GM18868 (cell line): ENCODE data around the gene ATXN7L2.

Experiments
- ATAC-seq: cut with Tn5 transposase; IDR thresholded peaks from one replicate; pipeline ENCODE4 v1.9.1; 2021; ENCODE audit warnings: mild to moderate bottlenecking, moderate library complexity; ENCODE audit not compliant: unreplicated experiment

ATXN7L2 gene

GRCh38 chr1:109474697-109475096 is 9.0 kb upstream of the ATXN7L2 start:
- no peak for ATAC-seq

DNA sequence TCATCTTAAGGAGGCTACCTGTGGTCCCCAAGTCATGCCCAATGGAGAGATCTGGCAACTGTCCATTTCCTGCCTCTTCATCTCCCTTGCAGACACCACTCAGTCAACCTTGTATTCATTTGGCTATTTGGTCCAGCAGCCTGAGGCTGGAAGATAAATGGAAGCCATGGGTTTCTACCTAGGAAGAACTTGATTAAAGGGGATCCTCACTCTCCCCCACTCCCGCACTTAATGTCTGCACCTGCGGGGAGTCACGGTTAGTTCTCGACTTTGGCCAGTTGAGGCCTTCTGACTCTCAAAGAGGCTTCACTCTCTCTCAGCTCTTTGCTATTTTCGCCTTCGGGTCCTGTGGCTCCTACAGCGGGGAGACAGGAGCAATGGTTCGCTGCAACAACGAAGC is 8.4 kb upstream of the ATXN7L2 start:
- no peak for ATAC-seq

DNA sequence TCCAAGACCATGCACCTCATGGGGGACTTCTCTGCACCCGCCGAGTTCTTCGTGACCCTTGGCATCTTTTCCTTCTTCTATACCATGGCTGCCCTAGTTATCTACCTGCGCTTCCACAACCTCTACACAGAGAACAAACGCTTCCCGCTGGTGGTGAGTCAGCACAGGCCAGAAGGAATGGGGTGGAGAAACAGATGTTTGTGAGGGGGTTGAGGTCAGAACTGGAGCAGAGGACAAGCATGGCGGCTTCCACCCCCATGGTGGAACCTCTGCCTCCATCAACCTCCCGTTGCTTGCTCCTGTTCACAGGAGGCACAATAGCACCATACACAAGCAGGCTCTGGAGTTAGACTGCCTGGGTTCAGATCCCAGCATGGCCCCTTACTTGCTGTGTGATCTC is 6.9 kb upstream of the ATXN7L2 start:
- no peak for ATAC-seq

- ATAC-seq: no peak
Measured at GRCh38 chr1:109477821-109478220, 5.9 kb upstream of the ATXN7L2 start.

DNA sequence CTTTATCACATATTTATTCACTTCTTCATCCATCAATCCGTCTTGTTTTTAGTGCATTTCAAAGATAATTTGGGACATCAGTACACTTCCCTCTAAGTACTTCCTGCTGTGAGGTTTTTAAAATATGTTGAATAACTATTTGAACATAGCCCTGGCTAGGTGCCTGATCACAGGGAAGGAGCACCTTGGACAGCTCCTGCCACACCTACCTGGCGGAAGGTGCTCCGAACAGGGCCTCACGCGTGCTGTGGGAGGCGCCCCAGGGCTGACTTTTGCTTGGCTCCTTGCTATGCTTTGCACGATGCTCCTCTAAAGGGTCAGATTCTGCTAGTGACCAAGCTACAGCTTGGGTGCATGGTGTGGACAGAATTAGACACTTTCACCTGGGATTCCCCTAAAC is 4.9 kb upstream of the ATXN7L2 start:
- ATAC-seq: no peak

- no peak for ATAC-seq
Measured at GRCh38 chr1:109479311-109479710, 4.4 kb upstream of the ATXN7L2 start.

GRCh38 chr1:109479901-109480300 is 3.8 kb upstream of the ATXN7L2 start:
- ATAC-seq: no peak

DNA sequence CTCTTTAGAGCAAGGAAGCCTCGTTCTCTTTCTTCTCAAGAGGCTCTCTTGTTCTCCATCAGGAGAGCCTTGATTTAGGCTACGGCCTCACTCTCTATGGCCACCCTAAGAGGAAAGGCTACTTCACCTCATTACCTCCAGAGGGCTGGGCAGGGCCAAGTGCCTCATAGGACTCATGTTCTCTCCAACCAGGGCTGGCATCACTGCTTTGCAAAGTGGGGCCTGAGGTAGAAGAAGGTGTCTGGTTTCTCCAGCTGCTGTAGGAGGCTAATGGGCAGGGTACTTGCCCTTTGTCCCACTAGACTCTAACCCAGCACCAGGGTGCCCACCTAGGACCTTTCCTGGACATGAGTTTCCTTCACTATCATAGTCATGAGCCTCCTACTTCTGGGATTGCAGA is 2.1 kb upstream of the ATXN7L2 start:
- no peak for ATAC-seq

DNA sequence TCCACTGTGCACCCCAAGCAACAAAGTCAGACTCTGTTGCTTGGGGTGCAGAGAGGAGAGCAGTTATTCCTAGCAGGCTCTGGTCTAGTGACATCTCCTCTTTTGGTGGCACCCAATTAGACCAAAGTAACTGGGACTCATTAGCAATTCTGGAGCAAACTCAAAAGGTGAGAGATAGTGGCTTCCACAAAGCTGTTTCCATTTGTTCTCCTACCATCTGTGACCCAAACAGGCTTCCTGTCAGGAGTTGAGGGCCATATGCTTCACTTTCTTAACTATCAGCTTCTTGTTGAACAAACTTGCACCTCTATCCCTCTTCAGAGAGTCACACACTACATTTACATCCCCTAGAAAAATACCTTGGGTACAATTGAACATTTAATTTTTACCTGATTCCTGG is 1.5 kb upstream of the ATXN7L2 start:
- ATAC-seq: no peak

GRCh38 chr1:109482791-109483671 is 674 bp upstream of the ATXN7L2 start:
- peak; percentile 26 for ATAC-seq

- ATAC-seq: no peak
Measured at GRCh38 chr1:109484519-109484975, 842 bp downstream of the ATXN7L2 start.

- ATAC-seq: no peak
Measured at GRCh38 chr1:109485001-109485400, 1.3 kb downstream of the ATXN7L2 start.

- ATAC-seq: no peak
Measured at GRCh38 chr1:109487261-109487660, 3.6 kb downstream of the ATXN7L2 start.

DNA sequence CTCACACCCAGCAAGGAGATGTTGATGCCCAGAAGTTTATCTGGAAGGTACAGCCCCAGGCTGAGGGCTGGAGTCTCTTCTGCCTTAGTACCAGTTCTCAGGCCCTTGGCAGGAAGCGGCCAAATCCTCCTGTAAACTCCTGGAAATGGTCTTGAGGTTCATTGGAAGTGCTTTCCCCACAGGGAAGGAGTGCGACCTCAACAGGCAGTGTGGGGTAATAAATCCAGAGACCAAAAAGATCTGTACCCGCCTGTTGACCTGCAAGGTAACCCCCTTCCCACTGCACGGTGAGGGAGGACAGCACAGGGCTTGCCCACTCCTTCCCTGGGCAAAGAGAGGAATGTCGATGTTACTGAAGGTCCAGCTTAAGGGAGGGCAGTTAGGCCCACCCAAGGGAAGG is 4.5 kb downstream of the ATXN7L2 start:
- no peak for ATAC-seq

DNA sequence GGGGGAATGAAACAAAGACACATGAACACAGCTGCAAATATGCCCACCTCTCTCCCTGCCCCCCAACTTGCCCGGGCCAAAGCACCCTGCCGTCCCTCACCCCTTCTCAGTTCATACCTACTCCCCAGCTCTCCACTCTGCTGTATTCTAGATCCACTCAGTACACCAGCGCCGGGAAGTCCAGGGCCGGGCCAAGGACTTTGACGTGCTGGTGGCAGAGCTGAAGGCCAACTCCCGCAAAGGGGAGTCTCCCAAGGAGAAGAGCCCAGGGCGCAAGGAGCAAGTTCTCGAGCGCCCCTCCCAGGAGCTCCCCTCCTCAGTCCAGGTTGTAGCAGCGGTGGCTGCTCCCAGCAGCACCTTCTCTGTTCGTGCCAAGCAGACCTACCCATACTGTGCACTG is 5.0 kb downstream of the ATXN7L2 start:
- no peak for ATAC-seq

DNA sequence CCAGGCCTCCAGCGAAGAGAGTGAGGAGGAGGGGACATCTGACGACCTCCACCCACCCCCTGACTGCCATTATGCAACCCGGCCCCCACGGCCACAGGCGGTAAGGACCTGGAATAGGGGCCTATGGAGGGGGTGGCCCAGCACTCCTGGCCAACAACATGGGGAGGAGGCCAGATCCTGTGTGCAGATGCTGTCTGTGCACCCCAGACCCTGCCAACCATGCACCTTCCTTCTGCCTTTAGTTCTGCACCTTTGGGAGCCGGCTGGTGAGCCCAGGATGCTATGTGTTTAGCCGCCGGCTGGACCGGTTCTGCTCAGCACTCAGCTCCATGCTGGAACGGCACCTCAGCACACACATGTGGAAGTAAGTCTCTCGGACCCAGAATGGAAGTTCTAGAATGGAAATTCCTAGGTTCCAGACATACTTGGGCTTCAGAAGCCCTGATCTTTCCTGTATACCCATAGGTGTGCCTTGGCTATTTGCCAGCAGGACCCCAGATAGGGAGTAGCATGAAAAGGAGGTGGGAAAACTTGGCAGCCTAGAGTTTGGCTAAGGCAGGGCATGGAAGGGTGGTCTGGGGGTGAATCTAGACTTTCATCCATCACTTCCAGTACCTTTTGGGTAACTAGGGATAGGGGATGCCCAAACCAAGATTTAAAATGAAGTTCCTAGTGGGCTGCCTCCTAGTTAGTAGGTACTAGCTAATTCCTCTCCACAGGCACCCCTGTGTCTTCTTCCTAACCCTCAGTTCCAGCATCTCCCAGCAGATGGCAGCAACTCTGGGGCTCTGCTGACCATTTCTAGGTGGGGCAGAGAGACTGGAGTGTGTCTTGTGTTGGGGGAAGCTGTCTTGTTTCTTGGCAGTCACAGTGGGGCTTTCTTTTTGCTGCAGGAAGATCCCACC is 6.6 kb downstream of the ATXN7L2 start:
- no peak for ATAC-seq

- ATAC-seq: no peak
Measured at GRCh38 chr1:109490934-109491302, 7.2 kb downstream of the ATXN7L2 start.

GRCh38 chr1:109491372-109491771 is 7.7 kb downstream of the ATXN7L2 start:
- no peak for ATAC-seq

DNA sequence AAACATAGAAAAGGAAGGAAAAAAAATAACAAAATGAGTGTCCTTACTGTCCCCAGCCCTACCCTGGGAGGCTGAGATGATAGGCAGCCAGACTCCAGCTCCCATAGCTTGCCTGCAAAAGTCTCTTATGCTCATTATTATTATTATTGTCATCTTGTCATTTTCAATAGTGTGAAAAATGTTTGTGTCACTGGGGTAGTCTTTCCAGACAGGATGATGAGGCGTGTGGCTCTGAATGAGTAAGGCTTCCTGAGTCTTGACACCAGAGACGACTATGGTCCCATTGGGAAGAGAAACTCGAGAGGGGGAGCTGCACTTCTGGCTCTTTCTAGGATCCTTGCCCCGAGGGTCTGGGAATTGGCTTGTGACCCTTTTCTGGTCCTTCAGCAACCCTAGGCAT is 9.1 kb downstream of the ATXN7L2 start:
- no peak for ATAC-seq

GRCh38 chr1:109493227-109493626 is 9.5 kb downstream of the ATXN7L2 start:
- no peak for ATAC-seq

DNA sequence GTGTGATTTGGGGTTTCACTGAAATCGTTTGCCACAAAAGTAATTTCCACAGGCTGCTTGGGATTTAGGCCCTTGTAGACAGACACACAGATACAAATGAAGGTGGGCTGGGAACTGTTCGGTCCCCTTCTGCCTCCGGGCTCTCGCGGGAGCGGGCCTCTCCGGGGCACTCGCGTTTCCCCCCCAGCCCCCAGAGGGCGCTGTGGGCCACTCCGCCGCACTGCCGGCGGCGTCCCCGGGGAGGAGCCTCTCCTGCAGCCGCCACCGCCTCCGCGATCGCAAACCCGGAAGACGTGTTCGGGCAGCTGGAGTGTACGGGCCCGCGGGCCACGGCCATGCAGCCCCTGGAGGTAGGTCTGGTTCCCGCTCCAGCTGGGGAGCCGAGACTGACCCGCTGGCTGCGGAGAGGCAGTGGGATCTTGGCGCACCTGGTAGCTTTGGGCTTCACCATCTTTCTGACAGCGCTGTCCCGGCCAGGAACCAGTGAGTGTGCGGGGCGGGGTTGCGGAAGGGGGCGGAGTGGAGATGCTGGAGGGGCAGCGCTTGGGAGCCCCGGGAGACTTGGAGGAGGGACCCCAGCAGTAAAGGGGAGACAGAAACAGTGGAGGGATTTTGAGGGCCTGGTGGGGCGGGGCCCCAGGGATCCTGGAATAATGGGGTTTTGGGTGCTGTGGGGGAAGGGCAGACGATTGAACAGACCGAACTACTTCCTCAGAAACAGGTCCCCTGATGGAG is 10.3 kb downstream of the ATXN7L2 start, which contains the start of gene CYB561D1:
TSS of gene CYB561D1 (plus strand) at position 290 of the 735 bp plus-strand sequence. CDS start at position 336, 46 bp downstream.
- ATAC-seq: peak; percentile 89
